OCI-LY1 (cell line): ENCODE measurements around the gene RPS14.

Experiments
- EZH2 ChIP-seq: fragments of 200-600 bp; sonication (generic), shearing (Covaris generic); IDR thresholded peaks from 2 replicates; pipeline ENCODE4 v1.8.0; 2017; ENCODE audit warnings: borderline replicate concordance, mixed run types, mild to moderate bottlenecking, antibody characterized with exemption, low read length, moderate library complexity, mixed read lengths
- TF ChIP-seq, protein P1 (sequence below): fragments of 200-600 bp; sonication (generic), shearing (Covaris generic); IDR thresholded peaks from 2 replicates; pipeline ENCODE4 v1.5.1; 2017; ENCODE audit warnings: mild to moderate bottlenecking, antibody characterized with exemption, low read length, moderate library complexity, mixed read lengths

DNA sequence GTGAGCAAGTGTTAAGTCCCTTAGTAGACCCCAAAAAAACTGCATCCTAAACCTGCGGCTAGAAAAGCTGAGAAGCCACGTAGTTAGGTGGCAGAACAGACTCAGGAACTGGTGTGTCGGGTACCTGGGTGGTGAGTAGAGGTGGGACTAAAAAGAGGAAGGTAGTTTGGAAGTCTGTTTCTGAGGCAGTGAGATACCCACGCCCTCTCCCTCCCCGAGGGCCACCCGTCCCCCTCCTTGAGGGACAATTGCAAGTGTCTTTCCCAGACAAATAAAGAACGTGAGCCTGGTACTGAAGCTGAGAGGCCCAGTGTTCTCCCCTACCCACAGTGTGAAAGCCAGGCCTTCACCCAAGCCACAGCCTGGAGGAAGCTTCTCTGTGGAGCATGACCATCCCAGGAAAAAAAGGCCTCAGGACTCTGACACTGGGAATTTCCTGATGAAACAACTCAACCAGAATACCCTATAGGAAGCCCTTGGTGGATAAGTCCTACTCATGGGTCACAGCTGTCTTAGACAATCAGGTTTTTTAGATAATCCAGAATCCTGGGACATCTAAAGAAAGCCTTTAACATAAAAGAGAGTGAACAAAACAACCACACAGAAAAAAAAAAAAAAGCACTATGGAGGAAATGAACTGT lies 29.8 kb downstream of the RPS14 start:
- TF ChIP-seq, protein P1, sequence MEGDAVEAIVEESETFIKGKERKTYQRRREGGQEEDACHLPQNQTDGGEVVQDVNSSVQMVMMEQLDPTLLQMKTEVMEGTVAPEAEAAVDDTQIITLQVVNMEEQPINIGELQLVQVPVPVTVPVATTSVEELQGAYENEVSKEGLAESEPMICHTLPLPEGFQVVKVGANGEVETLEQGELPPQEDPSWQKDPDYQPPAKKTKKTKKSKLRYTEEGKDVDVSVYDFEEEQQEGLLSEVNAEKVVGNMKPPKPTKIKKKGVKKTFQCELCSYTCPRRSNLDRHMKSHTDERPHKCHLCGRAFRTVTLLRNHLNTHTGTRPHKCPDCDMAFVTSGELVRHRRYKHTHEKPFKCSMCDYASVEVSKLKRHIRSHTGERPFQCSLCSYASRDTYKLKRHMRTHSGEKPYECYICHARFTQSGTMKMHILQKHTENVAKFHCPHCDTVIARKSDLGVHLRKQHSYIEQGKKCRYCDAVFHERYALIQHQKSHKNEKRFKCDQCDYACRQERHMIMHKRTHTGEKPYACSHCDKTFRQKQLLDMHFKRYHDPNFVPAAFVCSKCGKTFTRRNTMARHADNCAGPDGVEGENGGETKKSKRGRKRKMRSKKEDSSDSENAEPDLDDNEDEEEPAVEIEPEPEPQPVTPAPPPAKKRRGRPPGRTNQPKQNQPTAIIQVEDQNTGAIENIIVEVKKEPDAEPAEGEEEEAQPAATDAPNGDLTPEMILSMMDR: no peak
- no peak for TF ChIP-seq EZH2
